GM12892 (cell line): Measurements from ENCODE around the gene RRP1B.

Experiments
- POLR2A ChIP-seq: IDR thresholded peaks from 2 replicates; pipeline ENCODE4 v1.6.1; 2011; ENCODE audit warnings: low read depth, low read length, control low read depth
- TAF1 ChIP-seq: IDR thresholded peaks from 2 replicates; pipeline ENCODE4 v1.6.1; 2011; ENCODE audit warnings: low read depth, mild to moderate bottlenecking, control low read depth, low read length, borderline replicate concordance

DNA sequence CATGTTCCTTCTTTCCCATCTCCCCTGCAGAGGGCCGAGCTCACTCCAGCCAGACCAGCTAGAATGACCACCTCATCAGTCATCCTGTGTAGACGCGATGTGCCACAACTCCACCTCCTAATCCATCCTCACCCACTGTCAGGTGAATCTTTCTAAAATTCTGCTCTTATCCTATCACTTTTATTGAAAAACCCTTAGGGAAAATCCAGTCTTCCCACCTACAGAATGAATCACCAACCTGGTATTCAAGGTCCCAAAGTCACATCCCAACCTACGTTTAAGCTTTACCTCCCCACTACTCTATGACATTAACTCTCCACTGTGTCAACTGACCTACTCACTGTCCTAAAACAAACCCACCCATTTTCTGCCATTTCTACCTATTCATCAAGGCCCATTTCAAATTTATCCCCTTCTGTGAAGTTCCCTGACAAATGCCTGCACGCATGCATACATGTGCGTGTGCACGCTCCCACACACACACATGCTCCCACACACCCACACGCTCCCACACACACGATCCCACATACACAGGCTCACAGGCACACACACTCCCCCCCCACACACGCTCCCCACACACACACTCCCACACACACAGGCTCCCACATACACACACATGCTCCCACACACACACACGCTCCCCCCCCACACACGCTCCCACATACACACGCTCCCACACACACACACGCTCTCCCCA lies 27.8 kb upstream of the RRP1B start:
- no peak for TF ChIP-seq POLR2A
- TF ChIP-seq TAF1: no peak
